IMR-90 (cell line): ENCODE data around the gene DMD. TPM values are rescaled to one million over a fixed set of nuclear protein-coding genes. Genes with fewer than 3 reads are reported as not detected.

Experiments used
- ATAC-seq: fragments of 200-7000 bp; cut with Tn5 transposase; 2 replicates; pipeline ENCODE4 v1.9.1; 2020; ENCODE audit warnings: low read depth, mild to moderate bottlenecking, moderate library complexity
- BruUV-seq: library from RNA; stranded (reverse); fragments of 400-500 nt; replicated peaks from 2 replicates; lab custom pipeline; 2021; lab: Mats Ljungman, UMichigan
- CTCF ChIA-PET: fragments of 300-600 bp; formaldehyde crosslinking; extraction: SDS; loops from one replicate; lab custom pipeline; 2021; ENCODE audit warnings: antibody characterized with exemption; lab: Yijun Ruan, JAX
- POLR2A ChIA-PET: fragments of 300-600 bp; sonication (Branson Sonifier 250); formaldehyde crosslinking; loops from one replicate; lab custom pipeline; 2022; ENCODE audit warnings: antibody characterized with exemption; ENCODE audit not compliant: unreplicated experiment; lab: Charles Lee
- DNase-seq: peaks from one replicate; pipeline ENCODE4 v3.0.0; 2013
- H2AFZ ChIP-seq: replicated peaks from 2 replicates; pipeline ENCODE3; 2013; ENCODE audit warnings: low read length, mild to moderate bottlenecking; ENCODE audit not compliant: poor library complexity
- H2AK5ac ChIP-seq: 2 replicates; pipeline ENCODE4 v1.6.1; 2013; ENCODE audit warnings: low read depth, low read length, inconsistent platforms
- H2AK9ac ChIP-seq: replicated peaks from 2 replicates; pipeline ENCODE3; 2013; ENCODE audit warnings: mild to moderate bottlenecking, low read depth, low read length, moderate library complexity; ENCODE audit not compliant: poor library complexity
- H2BK120ac ChIP-seq: 2 replicates; pipeline ENCODE4 v1.6.1; 2013; ENCODE audit warnings: low read depth, low read length, inconsistent platforms
- H2BK15ac ChIP-seq: 3 replicates; pipeline ENCODE4 v1.6.1; 2013; ENCODE audit warnings: low read depth, low read length, inconsistent platforms
- H2BK20ac ChIP-seq: 2 replicates; pipeline ENCODE4 v1.6.1; 2013; ENCODE audit warnings: low read depth, mild to moderate bottlenecking, inconsistent platforms, low read length, moderate library complexity
- H2BK5ac ChIP-seq: 2 replicates; pipeline ENCODE4 v1.6.1; 2013; ENCODE audit warnings: mild to moderate bottlenecking, low read depth, low read length, inconsistent platforms; ENCODE audit not compliant: poor library complexity, severe bottlenecking
- H3K14ac ChIP-seq: replicated peaks from 2 replicates; pipeline ENCODE4 v1.6.1; 2013; ENCODE audit warnings: low read depth, low read length, inconsistent platforms
- H3K18ac ChIP-seq: 2 replicates; pipeline ENCODE4 v1.6.1; 2013; ENCODE audit warnings: low read depth, low read length, control low read depth
- H3K23ac ChIP-seq: 2 replicates; pipeline ENCODE4 v1.6.1; 2013; ENCODE audit warnings: low read depth, low read length, inconsistent platforms
- H3K27ac ChIP-seq: 2 replicates; pipeline ENCODE4 v1.5.1; 2013; ENCODE audit warnings: mild to moderate bottlenecking, control low read depth, low read length; ENCODE audit not compliant: insufficient read depth
- H3K27me3 ChIP-seq: 2 replicates; pipeline ENCODE4 v1.6.1; 2013; ENCODE audit warnings: low read length; ENCODE audit not compliant: control insufficient read depth, insufficient read depth
- H3K36me3 ChIP-seq: 2 replicates; pipeline ENCODE4 v1.6.1; 2013; ENCODE audit warnings: low read length, mixed read lengths; ENCODE audit not compliant: control insufficient read depth, insufficient read depth
- H3K4ac ChIP-seq: 2 replicates; pipeline ENCODE4 v1.6.1; 2013; ENCODE audit warnings: low read depth, low read length, inconsistent platforms
- H3K4me1 ChIP-seq: 2 replicates; pipeline ENCODE4 v1.6.1; 2013; ENCODE audit warnings: low read length, mixed read lengths; ENCODE audit not compliant: control insufficient read depth, insufficient read depth
- H3K4me2 ChIP-seq: 2 replicates; pipeline ENCODE4 v1.6.1; 2013; ENCODE audit warnings: low read depth, mild to moderate bottlenecking, control low read depth, low read length, moderate library complexity
- H3K4me3 ChIP-seq: 2 replicates; pipeline ENCODE4 v1.5.1; 2013; ENCODE audit warnings: low read depth, mild to moderate bottlenecking, control low read depth, low read length, moderate library complexity; ENCODE audit not compliant: insufficient read depth
- H3K56ac ChIP-seq: 2 replicates; pipeline ENCODE4 v1.6.1; 2013; ENCODE audit warnings: low read length, inconsistent platforms; ENCODE audit not compliant: insufficient read depth; ENCODE audit errors: extremely low read depth
- H3K79me1 ChIP-seq, 2 experiments: 2 replicates each; pipeline ENCODE4 v1.6.1; 2013; ENCODE audit warnings: low read length in 2 of 2, inconsistent platforms in 1 of 2, low read depth in 1 of 2
- H3K9ac ChIP-seq: 2 replicates; pipeline ENCODE4 v1.6.1; 2013; ENCODE audit warnings: low read depth, low read length, control low read depth
- H3K9me1 ChIP-seq: 2 replicates; pipeline ENCODE4 v1.6.1; 2013; ENCODE audit warnings: low read length, inconsistent platforms; ENCODE audit not compliant: insufficient read depth
- H3K9me3 ChIP-seq: 2 replicates; pipeline ENCODE4 v1.6.1; 2013; ENCODE audit warnings: low read length; ENCODE audit not compliant: control insufficient read depth, insufficient read depth
- H4K20me1 ChIP-seq: 2 replicates; pipeline ENCODE4 v1.6.1; 2013; ENCODE audit warnings: low read length, inconsistent platforms; ENCODE audit not compliant: insufficient read depth
- H4K5ac ChIP-seq: 2 replicates; pipeline ENCODE4 v1.6.1; 2013; ENCODE audit warnings: mild to moderate bottlenecking, low read depth, low read length, control low read depth
- H4K8ac ChIP-seq, 2 experiments: 2 replicates each; pipeline ENCODE4 v1.6.1; 2013; ENCODE audit warnings: low read depth in 2 of 2, low read length in 2 of 2, control low read depth in 1 of 2, inconsistent platforms in 1 of 2
- H4K91ac ChIP-seq: 2 replicates; pipeline ENCODE4 v1.6.1; 2013; ENCODE audit warnings: low read depth, low read length, inconsistent platforms; ENCODE audit not compliant: insufficient read depth
- MXI1 ChIP-seq: IDR thresholded peaks from 2 replicates; pipeline ENCODE4 v1.6.1; 2012; ENCODE audit warnings: low read depth, mild to moderate bottlenecking, low read length, moderate library complexity, borderline replicate concordance
- POLR2A ChIP-seq: IDR thresholded peaks from 2 replicates; pipeline ENCODE4 v1.6.1; 2012; ENCODE audit warnings: mild to moderate bottlenecking, low read depth, low read length
- WGBS, 2 experiments: methylation state at CpG; one replicate each; pipeline versions ENCODE4 v1.1.5 to v1.1.7; 2013; ENCODE audit warnings: missing lambda C conversion rate in 2 of 2; ENCODE audit not compliant: insufficient read length in 1 of 2; ENCODE audit errors: extremely low coverage in 2 of 2; 5-methylcytosine and 5-hydroxymethylcytosine counted together
- dilution Hi-C: fragments of 300-500 bp; cut with HindIII; formaldehyde crosslinking; loops from one replicate; pipeline ENCODE4 v1.14.3; 2018; ENCODE audit warnings: low sequenced_read_pairs; ENCODE audit not compliant: unreplicated experiment
- in situ Hi-C: fragments of 300-500 bp; cut with MboI; formaldehyde crosslinking; loops from 3 replicates; pipeline ENCODE4 v1.14.3; 2019; ENCODE audit warnings: low sequenced_read_pairs, inconsistent platforms, mixed read lengths
- intact Hi-C: fragments of 100-400 bp; cut with micrococcal nuclease; formaldehyde crosslinking; loops from 2 replicates; pipeline ENCODE4 v1.10.0; 2022
- polyA plus RNA-seq, 3 experiments: library from polyadenylated mRNA; depleted of rRNA; stranded (reverse); fragments of >200 nt; gene quantifications; 2 replicates each; pipeline ENCODE4 v1.2.3, GENCODE V29; 2012; ENCODE audit warnings: low replicate concordance in 1 of 3
- total RNA-seq: library from RNA; depleted of rRNA; stranded (reverse); fragments of >200 nt; gene quantifications from 2 replicates; pipeline ENCODE4 v1.2.3, GENCODE V29; 2012

DMD gene
- total and polyA plus RNA-seq, 2 of the 4 experiments (the other 2 are of a cell fraction), result 6.6 to 11.8 TPM

DNA sequence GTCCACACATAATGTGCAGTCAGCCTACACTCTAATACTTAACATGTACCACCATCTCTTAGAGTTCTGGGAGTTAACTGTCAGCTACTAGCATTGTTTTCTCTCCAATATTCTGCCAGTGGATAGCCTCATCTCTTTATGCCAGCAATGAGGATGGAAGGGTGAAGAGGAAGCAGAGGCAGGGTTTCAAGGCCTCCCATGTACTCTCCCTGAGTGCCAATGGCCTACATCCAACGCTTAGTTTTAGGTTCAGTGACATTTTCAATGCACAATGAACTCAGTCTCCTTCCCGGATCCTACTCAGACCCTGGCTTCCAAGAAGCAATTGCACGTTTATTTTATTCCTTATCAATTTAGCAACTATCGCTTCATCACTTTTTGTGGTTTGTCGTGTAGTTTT lies 686.1 kb downstream of the DMD start:
- no peaks in the 10 kb centered on the region for H3K79me1 ChIP-seq
- DNase-seq, result no peak
- H3K9me1 ChIP-seq, result no peaks in the 10 kb centered on the region
- intact Hi-C loops (no loop called here), in situ Hi-C loops (no loop called here), dilution Hi-C loops (no loop called here)
- no peak overlapping the region for H2AK5ac ChIP-seq
- CTCF ChIA-PET, result no interaction called here
- no peak overlapping the region for H2AFZ ChIP-seq
- H3K18ac ChIP-seq, result no peak overlapping the region
- H3K4me1 ChIP-seq, result no peaks in the 10 kb centered on the region
- H3K56ac ChIP-seq, result no peak overlapping the region
- no peak overlapping the region for H3K14ac ChIP-seq
- H3K4ac ChIP-seq, result no peak overlapping the region
- no CpG with 5 or more reads among the region's 5 CpGs for WGBS, 2 experiments
- no TSS peak for BruUV-seq
- no peak for TF ChIP-seq MXI1
- no peak for TF ChIP-seq POLR2A
- H3K4me3 ChIP-seq, result no peak overlapping the region
- H3K27ac ChIP-seq, result no peak overlapping the region
- H2BK120ac ChIP-seq, result no peak overlapping the region
- H3K36me3 ChIP-seq, result no peaks in the 10 kb centered on the region
- no peak overlapping the region for H2BK5ac ChIP-seq
- H4K8ac ChIP-seq, result no peak overlapping the region
- no peak for ATAC-seq
- no peak overlapping the region for H4K91ac ChIP-seq
- H2BK15ac ChIP-seq, result no peak overlapping the region
- H2BK20ac ChIP-seq, result no peak overlapping the region
- H3K23ac ChIP-seq, result no peak overlapping the region
- no peaks in the 10 kb centered on the region for H3K27me3 ChIP-seq
- no peak overlapping the region for H3K9ac ChIP-seq
- H3K4me2 ChIP-seq, result no peak overlapping the region
- H2AK9ac ChIP-seq, result no peak overlapping the region
- POLR2A ChIA-PET, result no interaction called here
- no peak overlapping the region for H4K5ac ChIP-seq
- no peaks in the 10 kb centered on the region for H3K9me3 ChIP-seq
- H4K20me1 ChIP-seq, result no peaks in the 10 kb centered on the region
